Breast epithelium (tissue), 4 donors: ENCODE measurements around the gene SPAG6. TPM values are rescaled to one million over a fixed set of nuclear protein-coding genes. Genes with fewer than 3 reads are reported as not detected.

Experiments used
- DNase-seq, 2 donors: peaks; one replicate each; pipeline ENCODE4 v3.0.0-alpha.2; 2019; ENCODE audit warnings: low spot score in 2 of 2
- H3K27ac ChIP-seq, 2 donors: fragments of 200-600 bp; sonication (generic) in 1 of 2; one replicate each; pipeline ENCODE4 v1.5.1; 2016 to 2019; ENCODE audit warnings: mild to moderate bottlenecking in 1 of 2
- H3K27me3 ChIP-seq, 2 donors: fragments of 200-600 bp; sonication (generic) in 1 of 2; one replicate each; pipeline versions ENCODE4 v1.5.1 to v1.6.0; 2017 to 2019; ENCODE audit warnings: control low read depth in 1 of 2, mild to moderate bottlenecking in 1 of 2
- H3K36me3 ChIP-seq: fragments of 200-600 bp; one replicate; pipeline ENCODE4 v1.5.1; 2019
- H3K4me1 ChIP-seq, 2 donors: fragments of 200-600 bp; sonication (generic); one replicate each; pipeline ENCODE4 v1.5.1; 2016 to 2019; ENCODE audit warnings: control low read depth in 1 of 2
- H3K4me3 ChIP-seq, 3 donors: fragments of 200-600 bp; sonication (generic); 1 replicate in 2 of 3; 2 replicates in 1 of 3; pipeline ENCODE4 v1.5.1; 2016 to 2019; ENCODE audit warnings: mild to moderate bottlenecking in 3 of 3, moderate library complexity in 2 of 3
- H3K9me3 ChIP-seq, 2 donors: fragments of 200-600 bp; sonication (generic) in 1 of 2; one replicate each; pipeline ENCODE4 v1.5.1; 2016 to 2019; ENCODE audit warnings: control low read depth in 1 of 2
- POLR2A ChIP-seq: fragments of 450-650 bp; IDR thresholded peaks from one replicate; pipeline ENCODE4 v1.6.1; 2016; ENCODE audit warnings: antibody characterized with exemption, mild to moderate bottlenecking, moderate library complexity
- POLR2AphosphoS5 ChIP-seq, 3 donors: sonication (generic); formaldehyde crosslinking; IDR thresholded peaks; one replicate each; pipeline ENCODE4 v1.6.1; 2017; ENCODE audit warnings: antibody characterized with exemption in 3 of 3
- intact Hi-C: fragments of 100-400 bp; cut with DNase I; formaldehyde crosslinking; loops from one replicate; pipeline ENCODE4 v1.15.1; 2023; ENCODE audit warnings: low total_unique reads
- total RNA-seq, 3 donors: library from RNA; depleted of rRNA; stranded (reverse); fragments of >200 nt; gene quantifications; one replicate each; pipeline ENCODE4 v1.1.0, GENCODE V29; 2016
- TF ChIP-seq, protein P1 (sequence below), 3 donors: fragments of 450-650 bp; IDR thresholded peaks; one replicate each; pipeline ENCODE4 v1.5.1; 2016 to 2017; ENCODE audit warnings: antibody characterized with exemption in 3 of 3, mild to moderate bottlenecking in 3 of 3, moderate library complexity in 3 of 3

The SPAG6 gene
- total RNA-seq, 3 donors from 2014 or later, result 0.59 to 4.9 TPM; not detected in 1

DNA sequence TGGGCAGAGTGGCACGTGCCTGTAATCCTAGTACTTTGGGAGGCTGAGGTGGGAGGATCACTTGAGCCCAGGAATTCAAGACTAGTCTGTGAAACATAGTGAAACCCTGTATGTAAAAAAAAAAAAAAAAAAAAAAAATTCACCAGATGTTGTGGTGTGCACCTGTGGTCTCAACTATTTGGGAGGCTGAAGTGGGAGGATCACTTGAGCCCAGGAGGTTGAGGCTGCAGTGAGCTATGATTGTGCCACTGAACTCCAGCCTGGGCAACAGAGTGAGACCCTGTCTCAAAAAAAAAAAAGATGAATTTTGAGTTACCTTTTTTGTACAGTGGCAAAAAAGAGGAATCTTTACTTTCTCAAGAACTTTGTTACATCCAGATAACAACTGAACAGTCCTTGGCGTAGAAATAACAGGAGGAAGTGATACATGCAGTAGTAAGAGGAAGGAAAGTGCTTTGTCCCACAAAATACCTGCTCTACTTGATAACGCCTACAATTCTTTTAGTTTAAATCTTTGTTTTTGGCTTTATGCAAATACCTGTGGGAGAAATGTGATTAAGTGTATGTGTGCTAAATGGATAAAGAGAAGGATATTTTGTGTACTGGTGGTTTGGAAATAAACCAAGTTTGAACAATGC is 29.3 kb downstream of the SPAG6 start:
- Histone ChIP-seq H3K36me3 (no peaks in the 10 kb centered on the region), H3K27me3 (no peaks in the 10 kb centered on the region), H3K9me3 (no peaks in the 10 kb centered on the region), H3K4me3 (no peak overlapping the region), H3K27ac (no peak overlapping the region), H3K4me1 (no peaks in the 10 kb centered on the region)
- DNase-seq, result no peak
- intact Hi-C loops, result no loop called here
- TF ChIP-seq, protein P1, sequence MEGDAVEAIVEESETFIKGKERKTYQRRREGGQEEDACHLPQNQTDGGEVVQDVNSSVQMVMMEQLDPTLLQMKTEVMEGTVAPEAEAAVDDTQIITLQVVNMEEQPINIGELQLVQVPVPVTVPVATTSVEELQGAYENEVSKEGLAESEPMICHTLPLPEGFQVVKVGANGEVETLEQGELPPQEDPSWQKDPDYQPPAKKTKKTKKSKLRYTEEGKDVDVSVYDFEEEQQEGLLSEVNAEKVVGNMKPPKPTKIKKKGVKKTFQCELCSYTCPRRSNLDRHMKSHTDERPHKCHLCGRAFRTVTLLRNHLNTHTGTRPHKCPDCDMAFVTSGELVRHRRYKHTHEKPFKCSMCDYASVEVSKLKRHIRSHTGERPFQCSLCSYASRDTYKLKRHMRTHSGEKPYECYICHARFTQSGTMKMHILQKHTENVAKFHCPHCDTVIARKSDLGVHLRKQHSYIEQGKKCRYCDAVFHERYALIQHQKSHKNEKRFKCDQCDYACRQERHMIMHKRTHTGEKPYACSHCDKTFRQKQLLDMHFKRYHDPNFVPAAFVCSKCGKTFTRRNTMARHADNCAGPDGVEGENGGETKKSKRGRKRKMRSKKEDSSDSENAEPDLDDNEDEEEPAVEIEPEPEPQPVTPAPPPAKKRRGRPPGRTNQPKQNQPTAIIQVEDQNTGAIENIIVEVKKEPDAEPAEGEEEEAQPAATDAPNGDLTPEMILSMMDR (IDR thresholded peaks at IDR 0.05), result no peak
- no peak for TF ChIP-seq POLR2A
- TF ChIP-seq POLR2AphosphoS5 (IDR thresholded peaks at IDR 0.05), result no peak

DNA sequence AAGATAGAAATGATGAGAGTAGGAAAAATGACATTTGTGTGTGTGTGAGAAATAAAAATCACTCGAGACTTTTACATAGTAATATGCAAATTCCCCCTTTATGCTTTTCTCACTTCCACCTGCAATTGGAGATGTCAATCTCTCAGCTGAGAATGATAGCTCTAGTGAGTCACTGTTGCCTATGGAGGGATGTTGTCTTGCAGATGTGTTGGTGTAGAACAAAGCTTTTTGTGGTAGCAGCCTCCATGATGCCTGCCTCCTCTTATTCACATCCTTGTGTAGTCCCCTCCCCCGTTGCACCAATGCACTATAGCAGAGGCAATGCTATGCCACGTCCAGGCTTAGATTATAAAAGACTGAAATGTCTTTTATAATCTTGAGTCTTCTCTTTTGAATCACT is 33.8 kb downstream of the SPAG6 start:
- TF ChIP-seq POLR2A (no peak), POLR2AphosphoS5 (IDR thresholded peaks at IDR 0.05) (no peak)
- TF ChIP-seq, protein P1 (IDR thresholded peaks at IDR 0.05), result no peak
- no peak overlapping the region for H3K4me3 ChIP-seq
- intact Hi-C loops, result no loop called here

DNA sequence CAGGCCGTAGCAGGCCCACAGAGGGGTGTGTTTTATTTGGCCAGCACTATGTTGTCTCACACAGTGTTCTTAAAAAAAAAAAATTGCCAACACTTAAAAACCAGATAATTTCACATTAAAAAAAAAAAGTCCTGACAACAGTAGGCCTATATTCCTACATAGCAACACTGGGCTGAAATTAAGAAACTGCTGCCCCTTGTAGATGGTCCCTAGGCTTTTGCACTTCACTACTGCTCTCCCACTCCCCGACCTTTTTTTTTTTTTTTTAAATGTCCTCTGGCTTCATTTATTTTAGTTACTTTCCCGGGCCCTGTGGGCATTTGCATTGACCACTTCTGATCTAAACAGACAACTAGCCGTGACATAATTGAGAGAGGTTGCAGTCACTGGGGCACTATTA is 36.0 kb downstream of the SPAG6 start:
- Histone ChIP-seq H3K27me3 (no peaks in the 10 kb centered on the region), H3K9me3 (no peaks in the 10 kb centered on the region), H3K4me1 (no peaks in the 10 kb centered on the region), H3K36me3 (no peaks in the 10 kb centered on the region), H3K27ac (no peak overlapping the region), H3K4me3 (no peak overlapping the region)
- intact Hi-C loops, result no loop called here
- DNase-seq, result no peak
- no peak for TF ChIP-seq POLR2AphosphoS5 (IDR thresholded peaks at IDR 0.05)

More for the DNA sequence above, 33.8 kb downstream of the SPAG6 start:
- Histone ChIP-seq H3K27me3 (no peaks in the 10 kb centered on the region), H3K9me3 (no peaks in the 10 kb centered on the region), H3K4me1 (no peaks in the 10 kb centered on the region), H3K27ac (no peak overlapping the region), H3K36me3 (no peaks in the 10 kb centered on the region)
- DNase-seq, result no peak

DNA sequence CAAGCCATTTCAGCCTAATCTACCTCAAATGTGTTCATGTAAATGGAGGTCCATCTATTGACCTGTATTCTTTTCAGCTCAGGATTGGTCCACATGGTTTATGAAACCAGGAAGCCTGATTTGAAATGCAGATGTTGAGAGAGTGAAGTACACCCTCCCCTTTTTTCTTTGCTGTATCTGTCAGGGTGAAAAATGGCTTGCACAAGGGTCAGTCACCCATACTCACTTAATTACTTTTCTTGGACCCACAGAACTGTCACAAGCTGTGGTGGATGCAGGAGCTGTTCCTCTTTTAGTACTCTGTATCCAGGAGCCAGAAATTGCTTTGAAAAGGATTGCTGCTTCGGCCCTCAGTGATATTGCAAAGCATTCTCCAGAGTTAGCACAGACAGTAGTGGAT is 41.2 kb downstream of the SPAG6 start:
- no peaks in the 10 kb centered on the region for H3K4me1 ChIP-seq
- no peak overlapping the region for H3K27ac ChIP-seq
- H3K4me3 ChIP-seq, result no peak overlapping the region
- no peaks in the 10 kb centered on the region for H3K9me3 ChIP-seq
- H3K27me3 ChIP-seq, result no peaks in the 10 kb centered on the region
- no peak for DNase-seq
- no peak for TF ChIP-seq POLR2AphosphoS5 (IDR thresholded peaks at IDR 0.05)
- no peak for TF ChIP-seq POLR2A
- TF ChIP-seq, protein P1 (IDR thresholded peaks at IDR 0.05), result no peak
- intact Hi-C loops, result no loop called here
- no peaks in the 10 kb centered on the region for H3K36me3 ChIP-seq

DNA sequence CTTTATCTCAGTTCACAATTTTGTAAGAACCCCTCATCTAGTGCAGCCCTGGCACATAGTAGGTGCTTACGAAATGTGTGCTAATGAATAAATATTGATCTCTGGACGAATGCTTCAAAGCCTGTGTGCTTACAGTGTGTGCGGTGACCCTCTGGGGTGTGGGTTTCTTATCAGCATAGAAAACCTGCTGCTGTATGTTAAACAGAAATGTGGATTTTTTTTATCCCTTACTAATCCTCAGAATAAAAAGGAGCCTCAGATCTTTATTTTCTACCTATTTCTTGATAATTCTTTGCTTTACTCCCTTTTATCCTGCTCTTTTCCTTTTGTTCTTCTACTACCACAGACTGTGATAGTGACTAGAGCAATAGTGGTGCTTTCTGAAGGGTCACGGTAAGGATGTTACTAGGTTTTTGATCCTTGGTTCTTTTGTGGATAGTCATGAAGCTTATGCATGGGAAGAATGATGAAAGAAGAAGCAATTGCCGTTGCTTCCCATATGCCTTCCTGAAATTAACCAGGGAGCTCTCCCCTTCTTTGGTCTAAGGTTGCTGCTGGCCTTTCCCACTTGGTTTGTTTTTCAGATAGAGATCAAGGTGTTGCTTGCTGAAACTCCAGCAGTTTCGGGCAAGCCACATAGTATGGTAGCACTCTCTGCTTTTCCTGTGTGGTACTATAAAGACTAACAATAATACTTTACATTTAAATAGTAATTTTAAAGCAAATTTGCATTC is 44.7 kb downstream of the SPAG6 start:
- no peaks in the 10 kb centered on the region for H3K36me3 ChIP-seq
- no peaks in the 10 kb centered on the region for H3K4me1 ChIP-seq
- intact Hi-C loops, result no loop called here
- no peak overlapping the region for H3K4me3 ChIP-seq
- H3K27me3 ChIP-seq, result no peaks in the 10 kb centered on the region
- TF ChIP-seq, protein P1 (IDR thresholded peaks at IDR 0.05), result no peak
- no peak for TF ChIP-seq POLR2AphosphoS5 (IDR thresholded peaks at IDR 0.05)
- no peak for DNase-seq
- H3K27ac ChIP-seq, result no peak overlapping the region
- no peaks in the 10 kb centered on the region for H3K9me3 ChIP-seq
